SK-N-SH treated with all-trans-retinoic acid at 6 μM for 48 hours (cell line): ENCODE results near the gene ZNF814.

Experiments
- PATZ1 ChIP-seq: fragments of 250-450 bp; sonication (Bioruptor Pico); IDR thresholded peaks from 2 replicates; pipeline ENCODE4 v1.8.0; 2020; ENCODE audit warnings: mild to moderate bottlenecking, moderate library complexity, borderline replicate concordance
- TOX ChIP-seq: fragments of 250-450 bp; sonication (Bioruptor Pico); IDR thresholded peaks from 2 replicates; pipeline ENCODE4 v1.8.0; 2021; ENCODE audit warnings: mild to moderate bottlenecking, moderate library complexity, borderline replicate concordance
- ZNF8 ChIP-seq: fragments of 450-650 bp; formaldehyde crosslinking; IDR thresholded peaks from 2 replicates; pipeline ENCODE4 v1.5.0; 2020; ENCODE audit warnings: mild to moderate bottlenecking, moderate library complexity

DNA sequence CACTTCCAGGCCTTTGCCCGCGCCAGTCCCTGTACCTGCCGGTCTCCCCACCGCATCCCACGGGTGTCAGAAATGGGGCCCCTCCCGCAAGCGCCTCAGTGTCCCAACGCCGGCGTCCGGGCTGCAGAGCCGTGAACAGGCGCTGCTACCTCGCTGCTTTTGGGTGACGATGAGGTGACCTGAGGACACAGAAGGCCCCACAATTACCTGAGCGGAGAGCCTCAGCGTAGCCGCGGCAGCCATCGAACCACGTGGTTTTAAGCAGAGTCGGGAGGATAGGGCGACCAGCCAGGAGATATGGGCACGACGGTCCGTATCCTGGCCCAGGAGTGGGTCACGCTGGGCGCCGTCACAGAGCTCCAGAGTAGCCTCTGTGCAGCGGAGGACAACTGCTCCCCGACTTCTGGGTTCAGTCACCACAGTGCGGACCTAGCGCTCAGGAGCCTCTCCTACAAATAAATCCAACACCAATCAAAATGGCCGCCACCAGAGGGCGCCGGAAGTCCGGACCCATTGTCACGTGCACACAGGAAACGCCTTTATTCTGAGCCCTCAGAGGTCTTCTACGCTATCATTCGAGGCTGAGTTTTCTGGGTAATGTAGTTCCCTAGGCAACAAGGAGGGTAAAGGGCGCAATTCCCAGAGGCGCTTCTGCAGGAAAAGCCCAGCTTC lies at the start of gene ZNF814:
- TF ChIP-seq TOX (CRISPR knock-in tag) (no peak), ZNF8 (no peak), PATZ1 (CRISPR knock-in tag) (no peak)
